Neural cell (in vitro differentiated cells): ENCODE measurements around the gene AGT.

Experiments
- EP300 ChIP-seq: fragments of 450-650 bp; conservative IDR thresholded peaks from 2 replicates; pipeline ENCODE4 v1.6.1; 2014; ENCODE audit warnings: antibody characterized with exemption, mild to moderate bottlenecking, moderate library complexity; ENCODE audit not compliant: poor library complexity, severe bottlenecking
- EZH2 ChIP-seq: fragments of 200-600, 300-800 bp; shearing (Covaris generic), sonication (generic); IDR thresholded peaks from 2 replicates; pipeline ENCODE4 v1.6.1; 2014; ENCODE audit warnings: antibody characterized with exemption, low read length, borderline replicate concordance, mild to moderate bottlenecking; ENCODE audit not compliant: insufficient read depth, poor library complexity, severe bottlenecking
- POLR2AphosphoS5 ChIP-seq: IDR thresholded peaks from 2 replicates; pipeline ENCODE4 v1.6.1; 2012
- RAD21 ChIP-seq: fragments of 450-650 bp; conservative IDR thresholded peaks from 2 replicates; pipeline ENCODE4 v1.6.1; 2014; ENCODE audit warnings: antibody characterized with exemption, mild to moderate bottlenecking, moderate library complexity
- TF ChIP-seq, protein P1 (sequence below): fragments of 450-650 bp; IDR thresholded peaks from 2 replicates; pipeline ENCODE4 v1.5.1; 2014; ENCODE audit warnings: antibody characterized with exemption, mild to moderate bottlenecking, moderate library complexity; ENCODE audit not compliant: poor library complexity, severe bottlenecking
- TF ChIP-seq, protein P2 (sequence below): IDR thresholded peaks from 2 replicates; pipeline ENCODE4 v1.6.1; 2012; ENCODE audit warnings: borderline replicate concordance

DNA sequence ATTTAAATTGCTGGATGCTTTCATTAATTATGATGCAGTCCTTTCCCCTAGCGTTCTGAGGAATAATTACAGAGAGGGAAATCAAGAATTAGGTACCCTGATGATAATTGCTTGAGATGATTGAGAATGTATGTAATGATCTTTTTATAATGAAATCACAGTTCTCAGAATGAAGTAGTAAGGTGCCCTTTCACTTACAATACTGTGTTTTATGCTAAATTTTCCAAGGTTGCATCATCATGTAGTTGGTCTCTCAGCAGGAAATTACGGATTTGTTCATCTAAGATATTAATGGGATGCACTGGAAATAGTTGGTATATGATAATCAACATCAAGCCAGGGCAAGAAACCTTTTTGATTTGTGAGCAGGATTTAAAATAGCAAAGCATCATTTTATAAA, 34.1 kb downstream of the AGT start:
- TF ChIP-seq EZH2 (no peak), POLR2AphosphoS5 (no peak), EP300 (no peak), RAD21 (no peak)
- TF ChIP-seq, protein P1, sequence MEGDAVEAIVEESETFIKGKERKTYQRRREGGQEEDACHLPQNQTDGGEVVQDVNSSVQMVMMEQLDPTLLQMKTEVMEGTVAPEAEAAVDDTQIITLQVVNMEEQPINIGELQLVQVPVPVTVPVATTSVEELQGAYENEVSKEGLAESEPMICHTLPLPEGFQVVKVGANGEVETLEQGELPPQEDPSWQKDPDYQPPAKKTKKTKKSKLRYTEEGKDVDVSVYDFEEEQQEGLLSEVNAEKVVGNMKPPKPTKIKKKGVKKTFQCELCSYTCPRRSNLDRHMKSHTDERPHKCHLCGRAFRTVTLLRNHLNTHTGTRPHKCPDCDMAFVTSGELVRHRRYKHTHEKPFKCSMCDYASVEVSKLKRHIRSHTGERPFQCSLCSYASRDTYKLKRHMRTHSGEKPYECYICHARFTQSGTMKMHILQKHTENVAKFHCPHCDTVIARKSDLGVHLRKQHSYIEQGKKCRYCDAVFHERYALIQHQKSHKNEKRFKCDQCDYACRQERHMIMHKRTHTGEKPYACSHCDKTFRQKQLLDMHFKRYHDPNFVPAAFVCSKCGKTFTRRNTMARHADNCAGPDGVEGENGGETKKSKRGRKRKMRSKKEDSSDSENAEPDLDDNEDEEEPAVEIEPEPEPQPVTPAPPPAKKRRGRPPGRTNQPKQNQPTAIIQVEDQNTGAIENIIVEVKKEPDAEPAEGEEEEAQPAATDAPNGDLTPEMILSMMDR, result no peak
- TF ChIP-seq, protein P2, sequence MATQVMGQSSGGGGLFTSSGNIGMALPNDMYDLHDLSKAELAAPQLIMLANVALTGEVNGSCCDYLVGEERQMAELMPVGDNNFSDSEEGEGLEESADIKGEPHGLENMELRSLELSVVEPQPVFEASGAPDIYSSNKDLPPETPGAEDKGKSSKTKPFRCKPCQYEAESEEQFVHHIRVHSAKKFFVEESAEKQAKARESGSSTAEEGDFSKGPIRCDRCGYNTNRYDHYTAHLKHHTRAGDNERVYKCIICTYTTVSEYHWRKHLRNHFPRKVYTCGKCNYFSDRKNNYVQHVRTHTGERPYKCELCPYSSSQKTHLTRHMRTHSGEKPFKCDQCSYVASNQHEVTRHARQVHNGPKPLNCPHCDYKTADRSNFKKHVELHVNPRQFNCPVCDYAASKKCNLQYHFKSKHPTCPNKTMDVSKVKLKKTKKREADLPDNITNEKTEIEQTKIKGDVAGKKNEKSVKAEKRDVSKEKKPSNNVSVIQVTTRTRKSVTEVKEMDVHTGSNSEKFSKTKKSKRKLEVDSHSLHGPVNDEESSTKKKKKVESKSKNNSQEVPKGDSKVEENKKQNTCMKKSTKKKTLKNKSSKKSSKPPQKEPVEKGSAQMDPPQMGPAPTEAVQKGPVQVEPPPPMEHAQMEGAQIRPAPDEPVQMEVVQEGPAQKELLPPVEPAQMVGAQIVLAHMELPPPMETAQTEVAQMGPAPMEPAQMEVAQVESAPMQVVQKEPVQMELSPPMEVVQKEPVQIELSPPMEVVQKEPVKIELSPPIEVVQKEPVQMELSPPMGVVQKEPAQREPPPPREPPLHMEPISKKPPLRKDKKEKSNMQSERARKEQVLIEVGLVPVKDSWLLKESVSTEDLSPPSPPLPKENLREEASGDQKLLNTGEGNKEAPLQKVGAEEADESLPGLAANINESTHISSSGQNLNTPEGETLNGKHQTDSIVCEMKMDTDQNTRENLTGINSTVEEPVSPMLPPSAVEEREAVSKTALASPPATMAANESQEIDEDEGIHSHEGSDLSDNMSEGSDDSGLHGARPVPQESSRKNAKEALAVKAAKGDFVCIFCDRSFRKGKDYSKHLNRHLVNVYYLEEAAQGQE, result no peak
